Measurements from ENCODE around the gene SYF2.
"Not testable (repeated sequence)": the region's sequence is repeated elsewhere in the genome, so short reads cannot be mapped to it uniquely, and the experiment has no call there.

SYF2 gene

GRCh38 chr1:25246600-25247023, 14.3 kb upstream of the SYF2 start:
- H3K27ac ChIP-seq = peak overlapping the region; percentile 99
- TF ChIP-seq CTCF (conservative IDR thresholded peaks at IDR 0.05) (no peak), ZFX (IDR thresholded peaks at IDR 0.05) (no peak)

- peak overlapping the region; percentile 99 for H3K27ac ChIP-seq
- TF ChIP-seq CTCF (conservative IDR thresholded peaks at IDR 0.05) = no peak
These were observed 13.7 kb upstream of the SYF2 start for GRCh38 chr1:25245809-25246599.

- no peak for TF ChIP-seq ZFX (IDR thresholded peaks at IDR 0.05)
- TF ChIP-seq CTCF (conservative IDR thresholded peaks at IDR 0.05) = no peak
- no peak overlapping the region for H3K27ac ChIP-seq
These were observed 13.1 kb upstream of the SYF2 start for GRCh38 chr1:25245393-25245792.

- no peak overlapping the region for H3K27ac ChIP-seq
- TF ChIP-seq CTCF (conservative IDR thresholded peaks at IDR 0.05) (no peak), ZFX (IDR thresholded peaks at IDR 0.05) (no peak)
These were observed 11.6 kb upstream of the SYF2 start for GRCh38 chr1:25243907-25244306.

GRCh38 chr1:25239681-25240541, 7.6 kb upstream of the SYF2 start:
- peak; percentile 62 for TF ChIP-seq CTCF (conservative IDR thresholded peaks at IDR 0.05)
- no peak for TF ChIP-seq ZFX (IDR thresholded peaks at IDR 0.05)
- H3K27ac ChIP-seq = peak overlapping the region; percentile 71

GRCh38 chr1:25238046-25238445, 5.7 kb upstream of the SYF2 start:
- no peak overlapping the region for H3K27ac ChIP-seq
- no peak for TF ChIP-seq ZFX (IDR thresholded peaks at IDR 0.05)
- no peak for TF ChIP-seq CTCF (conservative IDR thresholded peaks at IDR 0.05)

- H3K27ac ChIP-seq = not testable (repeated sequence)
These were observed 4.0 kb upstream of the SYF2 start for GRCh38 chr1:25236261-25236660.

GRCh38 chr1:25235411-25235810, 3.1 kb upstream of the SYF2 start:
- not testable (repeated sequence) for H3K27ac ChIP-seq
